HepG2 (cell line): ENCODE measurements around the gene RAB11FIP5. TPM values are rescaled to one million over a fixed set of nuclear protein-coding genes. Genes with fewer than 3 reads are reported as not detected.

Experiments
- HIC2 ChIP-seq: sonication (generic); formaldehyde crosslinking; IDR thresholded peaks from 2 replicates; pipeline ENCODE4 v1.9.0; 2022; ENCODE audit warnings: low read depth, missing genetic modification reagents
- IRF9 ChIP-seq: sonication (generic); formaldehyde crosslinking; IDR thresholded peaks from 2 replicates; pipeline ENCODE4 v1.8.0; 2022; ENCODE audit warnings: missing genetic modification reagents, mild to moderate bottlenecking, borderline replicate concordance
- MAF1 ChIP-seq: sonication (generic); formaldehyde crosslinking; IDR thresholded peaks from 2 replicates; pipeline ENCODE4 v1.5.0; 2020; ENCODE audit warnings: missing genetic modification reagents, borderline replicate concordance
- MED13 ChIP-seq: sonication (generic); formaldehyde crosslinking; IDR thresholded peaks from 2 replicates; pipeline ENCODE4 v1.5.0; 2020; ENCODE audit warnings: missing genetic modification reagents
- MYPOP ChIP-seq: sonication (generic); formaldehyde crosslinking; IDR thresholded peaks from 2 replicates; pipeline ENCODE4 v1.8.1; 2023; ENCODE audit warnings: mild to moderate bottlenecking, moderate library complexity, missing genetic modification reagents
- NCOA1 ChIP-seq: sonication (generic); formaldehyde crosslinking; IDR thresholded peaks from 2 replicates; pipeline ENCODE4 v1.9.0; 2021; ENCODE audit warnings: missing genetic modification reagents
- SKIL ChIP-seq: sonication (generic); formaldehyde crosslinking; IDR thresholded peaks from 2 replicates; pipeline ENCODE4 v1.8.0; 2022; ENCODE audit warnings: missing genetic modification reagents, mild to moderate bottlenecking, moderate library complexity, borderline replicate concordance
- TOE1 ChIP-seq: sonication (generic); formaldehyde crosslinking; IDR thresholded peaks from 2 replicates; pipeline ENCODE4 v1.4.0; 2020; ENCODE audit warnings: mild to moderate bottlenecking, missing genetic modification reagents
- TRAFD1 ChIP-seq: sonication (generic); formaldehyde crosslinking; IDR thresholded peaks from 2 replicates; pipeline ENCODE4 v1.5.1; 2020; ENCODE audit warnings: missing genetic modification reagents, mild to moderate bottlenecking, borderline replicate concordance
- ZBTB4 ChIP-seq: sonication (generic); formaldehyde crosslinking; IDR thresholded peaks from 2 replicates; pipeline ENCODE4 v1.4.0; 2020; ENCODE audit warnings: missing genetic modification reagents, mild to moderate bottlenecking, borderline replicate concordance
- ZNF260 ChIP-seq: sonication (generic); formaldehyde crosslinking; IDR thresholded peaks from 2 replicates; pipeline ENCODE4 v1.4.0; 2020; ENCODE audit warnings: missing genetic modification reagents, low read depth, mild to moderate bottlenecking, borderline replicate concordance
- ZNF577 ChIP-seq: sonication (generic); formaldehyde crosslinking; IDR thresholded peaks from 2 replicates; pipeline ENCODE4 v1.4.0; 2020; ENCODE audit warnings: mild to moderate bottlenecking, low read depth, missing genetic modification reagents, borderline replicate concordance
- ZNF614 ChIP-seq: IDR thresholded peaks from 2 replicates; pipeline ENCODE4 v1.6.1; 2018; ENCODE audit warnings: missing biosample characterization, missing genetic modification reagents, inconsistent platforms, borderline replicate concordance
- ZNF781 ChIP-seq: sonication (generic); formaldehyde crosslinking; IDR thresholded peaks from 2 replicates; pipeline ENCODE4 v1.5.1; 2020; ENCODE audit warnings: borderline replicate concordance, mild to moderate bottlenecking, missing genetic modification reagents; ENCODE audit errors: not compliant biosample characterization
- polyA plus RNA-seq, 8 experiments: library from polyadenylated mRNA; depleted of rRNA in 3 of 8; stranded (reverse) in 7 of 8; unstranded in 1 of 8; fragments of >200 nt; fragmentation: Illumina TruSeq in 4 of 8; extraction: Trizol in 4 of 8; gene quantifications; 2 replicates each; pipeline versions ENCODE4 v1.2.1 to v1.2.3, GENCODE V29; 2011 to 2016; ENCODE audit warnings: low read depth in 4 of 8, missing spikeins in 1 of 8, mixed read lengths in 1 of 8; ENCODE audit not compliant: insufficient read depth in 1 of 8
- total RNA-seq, 5 experiments: library from RNA; depleted of rRNA; stranded (reverse); fragments of >200 nt; fragmentation: Illumina TruSeq; extraction: Trizol; gene quantifications; 2 replicates each; pipeline ENCODE4 v1.2.3, GENCODE V29; 2016; ENCODE audit warnings: low read depth in 1 of 5

The RAB11FIP5 gene
- total and polyA plus RNA-seq, 2 of the 13 experiments (the other 11 are each of a cell fraction or from before 2014, with no cell fraction given) = 9.4 to 22.9 TPM

GRCh38 chr2:73031725-73032701 is 80.7 kb downstream of the RAB11FIP5 start (continued):
- TF ChIP-seq ZBTB4 (CRISPR knock-in tag) (0 out of 2 replicates have a peak, but pooled peaks have one; percentile 34), TRAFD1 (CRISPR knock-in tag) (0 out of 2 replicates have a peak, but pooled peaks have one; percentile 57), ZNF577 (CRISPR knock-in tag) (no peak), NCOA1 (CRISPR knock-in tag) (peak; percentile 98), MAF1 (CRISPR knock-in tag) (peak; percentile 53; the same call in 1 of the 2 replicates), MED13 (CRISPR knock-in tag) (peak; percentile 41; the same call in 1 of the 2 replicates), ZNF260 (CRISPR knock-in tag) (no peak), TOE1 (peak; percentile 82; the same call in 1 of the 2 replicates), SKIL (CRISPR knock-in tag) (no peak), MYPOP (peak; percentile 87), ZNF781 (CRISPR knock-in tag) (no peak), ZNF614 (peak; percentile 72), HIC2 (peak; percentile 80; the same call in 1 of the 2 replicates), IRF9 (0 out of 2 replicates have a peak, but pooled peaks have one; percentile 17)
